Measurements from ENCODE around the gene CXXC4. TPM values are rescaled to one million over a fixed set of nuclear protein-coding genes. Genes with fewer than 3 reads are reported as not detected.

The CXXC4 gene
- total RNA-seq, 1 donor from 2014 or later, result 0.61 TPM

DNA sequence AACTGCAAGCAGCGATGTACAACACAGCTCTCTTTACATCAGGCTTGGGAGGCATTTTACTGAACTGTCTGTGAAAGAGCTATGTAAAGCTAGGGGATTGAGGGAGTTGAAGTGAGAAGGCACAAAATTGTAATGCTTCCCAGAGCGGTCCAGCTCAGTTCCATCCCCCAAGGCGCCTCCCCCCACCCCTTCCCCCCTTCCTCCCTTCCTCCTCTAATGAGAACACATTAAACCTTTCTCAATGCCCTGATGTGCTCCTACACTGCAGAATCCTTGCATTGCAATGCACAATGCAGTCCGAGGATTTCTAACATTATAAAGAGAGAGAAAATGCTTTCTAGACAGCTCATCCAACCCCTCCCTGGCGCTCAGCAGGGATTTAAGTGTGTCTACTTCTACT is 73.9 kb downstream of the CXXC4 start:
- ATAC-seq (no peak), DNase-seq (no peak)
- no peaks in the 10 kb centered on the region for H3K27me3 ChIP-seq
- no peaks in the 10 kb centered on the region for H3K36me3 ChIP-seq
- H3K4me3 ChIP-seq, result no peak overlapping the region
- intact Hi-C loops (cut with DNase I), result no loop called here
- no peaks in the 10 kb centered on the region for H3K4me1 ChIP-seq
- TF ChIP-seq, protein P1, sequence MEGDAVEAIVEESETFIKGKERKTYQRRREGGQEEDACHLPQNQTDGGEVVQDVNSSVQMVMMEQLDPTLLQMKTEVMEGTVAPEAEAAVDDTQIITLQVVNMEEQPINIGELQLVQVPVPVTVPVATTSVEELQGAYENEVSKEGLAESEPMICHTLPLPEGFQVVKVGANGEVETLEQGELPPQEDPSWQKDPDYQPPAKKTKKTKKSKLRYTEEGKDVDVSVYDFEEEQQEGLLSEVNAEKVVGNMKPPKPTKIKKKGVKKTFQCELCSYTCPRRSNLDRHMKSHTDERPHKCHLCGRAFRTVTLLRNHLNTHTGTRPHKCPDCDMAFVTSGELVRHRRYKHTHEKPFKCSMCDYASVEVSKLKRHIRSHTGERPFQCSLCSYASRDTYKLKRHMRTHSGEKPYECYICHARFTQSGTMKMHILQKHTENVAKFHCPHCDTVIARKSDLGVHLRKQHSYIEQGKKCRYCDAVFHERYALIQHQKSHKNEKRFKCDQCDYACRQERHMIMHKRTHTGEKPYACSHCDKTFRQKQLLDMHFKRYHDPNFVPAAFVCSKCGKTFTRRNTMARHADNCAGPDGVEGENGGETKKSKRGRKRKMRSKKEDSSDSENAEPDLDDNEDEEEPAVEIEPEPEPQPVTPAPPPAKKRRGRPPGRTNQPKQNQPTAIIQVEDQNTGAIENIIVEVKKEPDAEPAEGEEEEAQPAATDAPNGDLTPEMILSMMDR (IDR thresholded peaks at IDR 0.05), result no peak
- no peaks in the 10 kb centered on the region for H3K9me3 ChIP-seq
- H3K27ac ChIP-seq, result no peak overlapping the region

All from upper lobe of right lung (tissue), 1 donor.